ENCODE results near the gene PDE4A. TPM values are rescaled to one million over a fixed set of nuclear protein-coding genes. Genes with fewer than 3 reads are reported as not detected.

The PDE4A gene
- total and polyA plus RNA-seq, 5 donors from 2014 or later = 0.86 to 16.6 (median 4.0) TPM

GRCh38 chr19:10421240-10422045, 1.1 kb downstream of the PDE4A start:
- Histone ChIP-seq H3K9me3 (ENCODE audit: control insufficient read depth in 2 of 2, low read length in 2 of 2) (no peaks in the 10 kb centered on the region), H3K4me1 (ENCODE audit: control insufficient read depth, insufficient read depth, low read length, poor library complexity, severe bottlenecking) (peaks cover 72% of the 10 kb centered on the region), H3K27me3 (ENCODE audit: control insufficient read depth, insufficient read depth, low read length) (peaks cover 25% of the 10 kb centered on the region), H3K27ac (ENCODE audit: insufficient read depth, low read length, poor library complexity, severe bottlenecking) (no peak overlapping the region), H3K4me3 (ENCODE audit: low read depth, low read length) (peak overlapping the region; percentile 37), H3K36me3 (ENCODE audit: control insufficient read depth, insufficient read depth, low read length) (no peaks in the 10 kb centered on the region)
- ATAC-seq (ENCODE audit: low read depth in 2 of 2) = no peak
- DNase-seq = no peak
- Mint-ChIP-seq H3K4me3 (peak overlapping the region; percentile 11 to 88 (median 61)), H3K4me1 (peaks cover 6 to 70% (median 36%) of the 10 kb centered on the region in 4 donors), H3K9me3 (peaks cover 0 to 11% (median 0%) of the 10 kb centered on the region in 7 donors), H3K27me3 (peaks cover 63% of the 10 kb centered on the region), H3K36me3 (no peaks in the 10 kb centered on the region), H3K27ac (peak overlapping the region in 2 of 3 donors; percentile 51 to 54)

- H3K4me3 ChIP-seq (ENCODE audit: low read depth, low read length) = peak overlapping the region; percentile 37
- peaks cover 0 to 8% (median 0%) of the 10 kb centered on the region in 7 donors for H3K9me3 Mint-ChIP-seq
- peak overlapping the region in 1 of 3 donors; percentile 54 for H3K27ac Mint-ChIP-seq
- H3K36me3 ChIP-seq (ENCODE audit: control insufficient read depth, insufficient read depth, low read length) = no peaks in the 10 kb centered on the region
- H3K4me1 ChIP-seq (ENCODE audit: control insufficient read depth, insufficient read depth, low read length, poor library complexity, severe bottlenecking) = peaks cover 71% of the 10 kb centered on the region
- DNase-seq = no peak
- no peaks in the 10 kb centered on the region for H3K36me3 Mint-ChIP-seq
- H3K4me3 Mint-ChIP-seq = peak overlapping the region in 3 of 4 donors; percentile 23 to 88 (median 67)
- peaks cover 57% of the 10 kb centered on the region for H3K27me3 Mint-ChIP-seq
- H3K27me3 ChIP-seq (ENCODE audit: control insufficient read depth, insufficient read depth, low read length) = peaks cover 25% of the 10 kb centered on the region
- no peak overlapping the region for H3K27ac ChIP-seq (ENCODE audit: insufficient read depth, low read length, poor library complexity, severe bottlenecking)
- no peaks in the 10 kb centered on the region for H3K9me3 ChIP-seq (ENCODE audit: control insufficient read depth in 2 of 2, low read length in 2 of 2)
- peaks cover 6 to 68% (median 34%) of the 10 kb centered on the region in 4 donors for H3K4me1 Mint-ChIP-seq
- no peak for ATAC-seq (ENCODE audit: low read depth in 2 of 2)
These were observed 1.7 kb downstream of the PDE4A start for GRCh38 chr19:10422046-10422461.

- peaks cover 6 to 73% (median 41%) of the 10 kb centered on the region in 4 donors for H3K4me1 Mint-ChIP-seq
- H3K27me3 Mint-ChIP-seq = peaks cover 58% of the 10 kb centered on the region
- H3K9me3 ChIP-seq (ENCODE audit: control insufficient read depth in 2 of 2, low read length in 2 of 2) = no peaks in the 10 kb centered on the region
- peak overlapping the region in 2 of 4 donors; percentile 62 to 88 for H3K4me3 Mint-ChIP-seq
- peaks cover 0 to 8% (median 0%) of the 10 kb centered on the region in 7 donors for H3K9me3 Mint-ChIP-seq
- H3K36me3 ChIP-seq (ENCODE audit: control insufficient read depth, insufficient read depth, low read length) = no peaks in the 10 kb centered on the region
- peaks cover 76% of the 10 kb centered on the region for H3K4me1 ChIP-seq (ENCODE audit: control insufficient read depth, insufficient read depth, low read length, poor library complexity, severe bottlenecking)
- ATAC-seq (ENCODE audit: low read depth in 2 of 2) (no peak), DNase-seq (no peak)
- no peaks in the 10 kb centered on the region for H3K36me3 Mint-ChIP-seq
- no peak overlapping the region for H3K27ac Mint-ChIP-seq
- H3K27me3 ChIP-seq (ENCODE audit: control insufficient read depth, insufficient read depth, low read length) = peaks cover 25% of the 10 kb centered on the region
- no peak overlapping the region for H3K4me3 ChIP-seq (ENCODE audit: low read depth, low read length)
- no peak overlapping the region for H3K27ac ChIP-seq (ENCODE audit: insufficient read depth, low read length, poor library complexity, severe bottlenecking)
These were observed 2.5 kb downstream of the PDE4A start for GRCh38 chr19:10422846-10423245.

GRCh38 chr19:10424011-10424637, 3.8 kb downstream of the PDE4A start:
- ATAC-seq (ENCODE audit: low read depth in 2 of 2) = peak in 1 of 2 donors; percentile 9
- Mint-ChIP-seq H3K9me3 (peaks cover 0 to 7% (median 2%) of the 10 kb centered on the region in 7 donors), H3K27ac (peak overlapping the region; percentile 76 to 95 (median 88)), H3K4me3 (peak overlapping the region in 3 of 4 donors; percentile 66 to 88 (median 84)), H3K27me3 (peaks cover 58% of the 10 kb centered on the region), H3K4me1 (peaks cover 13 to 76% (median 44%) of the 10 kb centered on the region in 4 donors), H3K36me3 (no peaks in the 10 kb centered on the region)
- Histone ChIP-seq H3K27me3 (ENCODE audit: control insufficient read depth, insufficient read depth, low read length) (peaks cover 20% of the 10 kb centered on the region), H3K4me3 (ENCODE audit: low read depth, low read length) (peak overlapping the region; percentile 21), H3K27ac (ENCODE audit: insufficient read depth, low read length, poor library complexity, severe bottlenecking) (peak overlapping the region; percentile 65), H3K4me1 (ENCODE audit: control insufficient read depth, insufficient read depth, low read length, poor library complexity, severe bottlenecking) (peaks cover 78% of the 10 kb centered on the region), H3K9me3 (ENCODE audit: control insufficient read depth in 2 of 2, low read length in 2 of 2) (no peaks in the 10 kb centered on the region), H3K36me3 (ENCODE audit: control insufficient read depth, insufficient read depth, low read length) (no peaks in the 10 kb centered on the region)
- DNase-seq = peak; percentile 42 to 65 (median 61)

GRCh38 chr19:10427169-10427568, 6.8 kb downstream of the PDE4A start:
- Mint-ChIP-seq H3K27me3 (peaks cover 51% of the 10 kb centered on the region), H3K4me3 (peak overlapping the region in 3 of 4 donors; percentile 29 to 90 (median 71)), H3K36me3 (no peaks in the 10 kb centered on the region), H3K9me3 (peaks cover 0 to 4% (median 2%) of the 10 kb centered on the region in 7 donors), H3K4me1 (peaks cover 13 to 76% (median 43%) of the 10 kb centered on the region in 4 donors), H3K27ac (peak overlapping the region; percentile 85 to 97 (median 94))
- Histone ChIP-seq H3K27ac (ENCODE audit: insufficient read depth, low read length, poor library complexity, severe bottlenecking) (peak overlapping the region; percentile 92), H3K36me3 (ENCODE audit: control insufficient read depth, insufficient read depth, low read length) (no peaks in the 10 kb centered on the region), H3K4me3 (ENCODE audit: low read depth, low read length) (no peak overlapping the region), H3K9me3 (ENCODE audit: control insufficient read depth in 2 of 2, low read length in 2 of 2) (no peaks in the 10 kb centered on the region), H3K4me1 (ENCODE audit: control insufficient read depth, insufficient read depth, low read length, poor library complexity, severe bottlenecking) (peaks cover 74% of the 10 kb centered on the region), H3K27me3 (ENCODE audit: control insufficient read depth, insufficient read depth, low read length) (peaks cover 14% of the 10 kb centered on the region)
- DNase-seq = no peak
- no peak for ATAC-seq (ENCODE audit: low read depth in 2 of 2)

GRCh38 chr19:10428996-10429381, 8.7 kb downstream of the PDE4A start:
- H3K4me3 ChIP-seq (ENCODE audit: low read depth, low read length) = no peak overlapping the region
- H3K36me3 ChIP-seq (ENCODE audit: control insufficient read depth, insufficient read depth, low read length) = no peaks in the 10 kb centered on the region
- Mint-ChIP-seq H3K4me1 (peaks cover 13 to 79% (median 41%) of the 10 kb centered on the region in 4 donors), H3K27ac (peak overlapping the region; percentile 91 to 97 (median 94)), H3K27me3 (peaks cover 42% of the 10 kb centered on the region), H3K36me3 (no peaks in the 10 kb centered on the region), H3K9me3 (peaks cover 0 to 4% (median 2%) of the 10 kb centered on the region in 7 donors), H3K4me3 (peak overlapping the region in 2 of 4 donors; percentile 83 to 90)
- H3K27me3 ChIP-seq (ENCODE audit: control insufficient read depth, insufficient read depth, low read length) = peaks cover 4% of the 10 kb centered on the region
- no peak for ATAC-seq (ENCODE audit: low read depth in 2 of 2)
- peak overlapping the region; percentile 92 for H3K27ac ChIP-seq (ENCODE audit: insufficient read depth, low read length, poor library complexity, severe bottlenecking)
- no peaks in the 10 kb centered on the region for H3K9me3 ChIP-seq (ENCODE audit: control insufficient read depth in 2 of 2, low read length in 2 of 2)
- H3K4me1 ChIP-seq (ENCODE audit: control insufficient read depth, insufficient read depth, low read length, poor library complexity, severe bottlenecking) = peaks cover 77% of the 10 kb centered on the region
- DNase-seq = no peak

GRCh38 chr19:10430505-10431253, 10.3 kb downstream of the PDE4A start:
- H3K9me3 Mint-ChIP-seq = peaks cover 0 to 4% (median 2%) of the 10 kb centered on the region in 7 donors
- ATAC-seq (ENCODE audit: low read depth in 2 of 2) = no peak
- Histone ChIP-seq H3K27me3 (ENCODE audit: control insufficient read depth, insufficient read depth, low read length) (peaks cover 4% of the 10 kb centered on the region), H3K4me1 (ENCODE audit: control insufficient read depth, insufficient read depth, low read length, poor library complexity, severe bottlenecking) (peaks cover 60% of the 10 kb centered on the region), H3K27ac (ENCODE audit: insufficient read depth, low read length, poor library complexity, severe bottlenecking) (peak overlapping the region; percentile 83), H3K9me3 (ENCODE audit: control insufficient read depth in 2 of 2, low read length in 2 of 2) (no peaks in the 10 kb centered on the region), H3K36me3 (ENCODE audit: control insufficient read depth, insufficient read depth, low read length) (no peaks in the 10 kb centered on the region), H3K4me3 (ENCODE audit: low read depth, low read length) (peak overlapping the region; percentile 50)
- H3K4me1 Mint-ChIP-seq = peaks cover 8 to 73% (median 37%) of the 10 kb centered on the region in 4 donors
- peaks cover 35% of the 10 kb centered on the region for H3K27me3 Mint-ChIP-seq
- no peaks in the 10 kb centered on the region for H3K36me3 Mint-ChIP-seq
- H3K27ac Mint-ChIP-seq = peak overlapping the region; percentile 94 to 98 (median 98)
- H3K4me3 Mint-ChIP-seq = peak overlapping the region; percentile 86 to 94 (median 92)
- no peak for DNase-seq

All from CD4-positive, CD25-positive, alpha-beta regulatory T cell (primary cell).